HepG2 (cell line): ENCODE measurements around the gene WDCP. TPM values are rescaled to one million over a fixed set of nuclear protein-coding genes. Genes with fewer than 3 reads are reported as not detected.

Experiments used
- ATF7-NPFF ChIP-seq: sonication (generic); formaldehyde crosslinking; IDR thresholded peaks from 2 replicates; pipeline ENCODE4 v1.8.1; 2023; ENCODE audit warnings: mild to moderate bottlenecking, low read depth, missing genetic modification reagents, moderate library complexity
- CBFB ChIP-seq: sonication (generic); formaldehyde crosslinking; IDR thresholded peaks from 2 replicates; pipeline ENCODE4 v1.4.0; 2020; ENCODE audit warnings: missing genetic modification reagents
- ESRRA ChIP-seq: sonication (generic); formaldehyde crosslinking; IDR thresholded peaks from 2 replicates; pipeline ENCODE4 v1.5.1; 2020; ENCODE audit warnings: mild to moderate bottlenecking, low read depth, missing genetic modification reagents
- GFI1 ChIP-seq: sonication (generic); formaldehyde crosslinking; IDR thresholded peaks from 2 replicates; pipeline ENCODE4 v1.5.0; 2020; ENCODE audit warnings: missing genetic modification reagents, mild to moderate bottlenecking, borderline replicate concordance
- HNRNPLL ChIP-seq: fragments of 200-400 bp; formaldehyde crosslinking; IDR thresholded peaks from 2 replicates; pipeline ENCODE4 v1.6.1; 2017; ENCODE audit warnings: mild to moderate bottlenecking, low read depth, low read length; ENCODE audit not compliant: poor library complexity, severe bottlenecking
- IRX3 ChIP-seq: sonication (generic); formaldehyde crosslinking; IDR thresholded peaks from 2 replicates; pipeline ENCODE4 v1.8.1; 2023; ENCODE audit warnings: mild to moderate bottlenecking, low read depth, missing genetic modification reagents, borderline replicate concordance
- MAF1 ChIP-seq: sonication (generic); formaldehyde crosslinking; IDR thresholded peaks from 2 replicates; pipeline ENCODE4 v1.5.0; 2020; ENCODE audit warnings: missing genetic modification reagents, borderline replicate concordance
- MAFK ChIP-seq, 2 experiments: IDR thresholded peaks in 1 of 2; conservative IDR thresholded peaks in 1 of 2; 2 replicates each; pipeline ENCODE4 v1.6.1; 2011; ENCODE audit warnings: improper control_type of control experiment in 2 of 2, low read length in 2 of 2
- MXD4 ChIP-seq: IDR thresholded peaks from 2 replicates; pipeline ENCODE4 v1.6.1; 2016; ENCODE audit warnings: mild to moderate bottlenecking, missing biosample characterization, missing genetic modification reagents
- NFATC3 ChIP-seq: sonication (generic); formaldehyde crosslinking; IDR thresholded peaks from 2 replicates; pipeline ENCODE4 v1.5.1; 2020; ENCODE audit warnings: mild to moderate bottlenecking, missing genetic modification reagents
- SAFB2 ChIP-seq: sonication (generic); formaldehyde crosslinking; IDR thresholded peaks from 2 replicates; pipeline ENCODE4 v1.5.1; 2020; ENCODE audit warnings: missing genetic modification reagents, low read depth, mild to moderate bottlenecking, borderline replicate concordance
- SALL2 ChIP-seq: sonication (generic); formaldehyde crosslinking; IDR thresholded peaks from 2 replicates; pipeline ENCODE4 v1.8.1; 2023; ENCODE audit warnings: mild to moderate bottlenecking, missing genetic modification reagents, inconsistent platforms
- TBX2 ChIP-seq: sonication (generic); formaldehyde crosslinking; IDR thresholded peaks from 2 replicates; pipeline ENCODE4 v1.5.0; 2020; ENCODE audit warnings: missing genetic modification reagents, mild to moderate bottlenecking, borderline replicate concordance
- YY1 ChIP-seq: IDR thresholded peaks from 2 replicates; pipeline ENCODE4 v1.6.1; 2011; ENCODE audit warnings: low read length, low read depth, moderate library complexity, mild to moderate bottlenecking; ENCODE audit not compliant: insufficient read depth, insufficient replicate concordance
- ZBTB7A ChIP-seq: sonication (generic); formaldehyde crosslinking; IDR thresholded peaks from 2 replicates; pipeline ENCODE4 v1.8.0; 2022; ENCODE audit warnings: mild to moderate bottlenecking, missing genetic modification reagents
- ZMYM4 ChIP-seq: sonication (generic); formaldehyde crosslinking; IDR thresholded peaks from 2 replicates; pipeline ENCODE4 v1.8.1; 2023; ENCODE audit warnings: mild to moderate bottlenecking, missing genetic modification reagents
- ZNF546 ChIP-seq: sonication (generic); formaldehyde crosslinking; conservative IDR thresholded peaks from 2 replicates; pipeline ENCODE4 v1.8.1; 2023; ENCODE audit warnings: mild to moderate bottlenecking, missing genetic modification reagents
- ZNF569 ChIP-seq: sonication (generic); formaldehyde crosslinking; IDR thresholded peaks from 2 replicates; pipeline ENCODE4 v1.5.0; 2020; ENCODE audit warnings: mild to moderate bottlenecking, missing genetic modification reagents, moderate library complexity, borderline replicate concordance
- ZNF83 ChIP-seq: sonication (generic); formaldehyde crosslinking; IDR thresholded peaks from 2 replicates; pipeline ENCODE4 v1.4.0; 2020; ENCODE audit warnings: missing genetic modification reagents, mild to moderate bottlenecking, borderline replicate concordance
- polyA plus RNA-seq, 8 experiments: library from polyadenylated mRNA; depleted of rRNA in 3 of 8; stranded (reverse) in 7 of 8; unstranded in 1 of 8; fragments of >200 nt; fragmentation: Illumina TruSeq in 4 of 8; extraction: Trizol in 4 of 8; gene quantifications; 2 replicates each; pipeline versions ENCODE4 v1.2.1 to v1.2.3, GENCODE V29; 2011 to 2016; ENCODE audit warnings: low read depth in 4 of 8, missing spikeins in 1 of 8, mixed read lengths in 1 of 8; ENCODE audit not compliant: insufficient read depth in 1 of 8
- total RNA-seq, 5 experiments: library from RNA; depleted of rRNA; stranded (reverse); fragments of >200 nt; fragmentation: Illumina TruSeq; extraction: Trizol; gene quantifications; 2 replicates each; pipeline ENCODE4 v1.2.3, GENCODE V29; 2016; ENCODE audit warnings: low read depth in 1 of 5
- TF ChIP-seq, protein P1 (sequence below): sonication (generic); formaldehyde crosslinking; IDR thresholded peaks from 2 replicates; pipeline ENCODE4 v1.5.0; 2020; ENCODE audit warnings: mild to moderate bottlenecking, missing genetic modification reagents, moderate library complexity
- TF ChIP-seq, protein P2 (sequence below): sonication (generic); formaldehyde crosslinking; IDR thresholded peaks from 2 replicates; pipeline ENCODE4 v1.4.0; 2020; ENCODE audit warnings: missing genetic modification reagents
- TF ChIP-seq, protein P3 (sequence below), 2 experiments: fragments of 450-650 bp in 1 of 2; sonication (generic) in 1 of 2; formaldehyde crosslinking; IDR thresholded peaks; 2 replicates each; pipeline versions ENCODE4 v1.5.0 to v1.8.0; 2020 to 2022; ENCODE audit warnings: mild to moderate bottlenecking in 1 of 2, missing genetic modification reagents in 1 of 2
- TF ChIP-seq, protein P4 (sequence below): IDR thresholded peaks from 2 replicates; pipeline ENCODE4 v1.6.1; 2016; ENCODE audit warnings: missing genetic modification reagents, missing compliant biosample characterization

Gene WDCP
- total and polyA plus RNA-seq, 2 of the 13 experiments (the other 11 are each of a cell fraction or from before 2014, with no cell fraction given), result 17.4 to 22.6 TPM

DNA sequence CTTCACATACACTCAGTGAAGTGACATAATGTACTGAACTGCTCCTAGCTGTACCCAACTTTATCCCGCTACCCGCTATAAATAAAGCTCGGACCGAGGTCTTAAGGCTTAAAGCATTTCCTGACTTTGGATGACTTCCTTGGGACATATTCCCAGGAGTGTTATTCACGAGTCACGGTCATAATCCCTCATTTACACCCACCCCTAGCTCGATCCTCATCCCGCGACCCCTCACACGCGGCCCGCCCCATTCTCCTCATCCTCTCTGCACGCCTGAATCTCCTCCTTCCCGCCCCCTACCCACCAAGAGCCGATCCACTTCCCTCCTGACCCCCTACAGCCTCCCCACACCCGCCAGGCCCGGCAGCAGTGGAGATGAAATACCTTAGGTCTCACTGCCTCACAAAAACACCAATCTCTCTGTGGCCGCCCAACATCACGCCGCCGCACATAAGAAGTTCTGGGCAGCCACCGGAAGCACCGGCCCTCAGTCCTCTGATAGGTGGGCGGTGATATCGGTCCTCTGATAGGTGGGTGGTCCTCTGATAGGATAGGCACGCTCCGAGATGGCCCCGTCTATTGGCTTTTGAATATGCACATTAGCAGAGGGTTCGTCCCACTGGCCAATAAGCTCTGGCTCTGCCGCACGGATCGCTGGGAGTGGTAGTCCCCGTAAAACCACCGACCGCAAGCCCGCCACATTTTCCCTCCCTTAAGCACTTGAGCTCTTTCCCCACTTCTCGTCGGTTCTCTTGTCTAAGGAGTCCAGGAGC, at the start of gene WDCP (continued):
- TF ChIP-seq TBX2 (CRISPR knock-in tag), result no peak
- peak; percentile 82; the same call in 1 of the 2 replicates for TF ChIP-seq ZBTB7A (CRISPR knock-in tag)
- TF ChIP-seq GFI1 (CRISPR knock-in tag), result peak; percentile 72; the same call in 1 of the 2 replicates
- TF ChIP-seq YY1, result peak; percentile 62
- peak; percentile 50; the same call in 1 of the 2 replicates for TF ChIP-seq IRX3 (CRISPR knock-in tag)
- no peak for TF ChIP-seq ZNF546
- TF ChIP-seq ZMYM4 (CRISPR knock-in tag), result peak; percentile 82
- TF ChIP-seq, protein P1, sequence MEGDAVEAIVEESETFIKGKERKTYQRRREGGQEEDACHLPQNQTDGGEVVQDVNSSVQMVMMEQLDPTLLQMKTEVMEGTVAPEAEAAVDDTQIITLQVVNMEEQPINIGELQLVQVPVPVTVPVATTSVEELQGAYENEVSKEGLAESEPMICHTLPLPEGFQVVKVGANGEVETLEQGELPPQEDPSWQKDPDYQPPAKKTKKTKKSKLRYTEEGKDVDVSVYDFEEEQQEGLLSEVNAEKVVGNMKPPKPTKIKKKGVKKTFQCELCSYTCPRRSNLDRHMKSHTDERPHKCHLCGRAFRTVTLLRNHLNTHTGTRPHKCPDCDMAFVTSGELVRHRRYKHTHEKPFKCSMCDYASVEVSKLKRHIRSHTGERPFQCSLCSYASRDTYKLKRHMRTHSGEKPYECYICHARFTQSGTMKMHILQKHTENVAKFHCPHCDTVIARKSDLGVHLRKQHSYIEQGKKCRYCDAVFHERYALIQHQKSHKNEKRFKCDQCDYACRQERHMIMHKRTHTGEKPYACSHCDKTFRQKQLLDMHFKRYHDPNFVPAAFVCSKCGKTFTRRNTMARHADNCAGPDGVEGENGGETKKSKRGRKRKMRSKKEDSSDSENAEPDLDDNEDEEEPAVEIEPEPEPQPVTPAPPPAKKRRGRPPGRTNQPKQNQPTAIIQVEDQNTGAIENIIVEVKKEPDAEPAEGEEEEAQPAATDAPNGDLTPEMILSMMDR (CRISPR knock-in tag), result 0 out of 2 replicates have a peak, but pooled peaks have one; percentile 10
- no peak for TF ChIP-seq MAFK (conservative IDR thresholded peaks at IDR 0.05 in 1 of 2, IDR thresholded peaks at IDR 0.05 in 1 of 2; ENCODE audit: low read length in 2 of 2)
- TF ChIP-seq HNRNPLL, result peak; percentile 51
- peak; percentile 68; the same call in 1 of the 2 replicates for TF ChIP-seq ZNF83
- peak; percentile 24; the same call in 1 of the 2 replicates for TF ChIP-seq SAFB2
- TF ChIP-seq, protein P2, sequence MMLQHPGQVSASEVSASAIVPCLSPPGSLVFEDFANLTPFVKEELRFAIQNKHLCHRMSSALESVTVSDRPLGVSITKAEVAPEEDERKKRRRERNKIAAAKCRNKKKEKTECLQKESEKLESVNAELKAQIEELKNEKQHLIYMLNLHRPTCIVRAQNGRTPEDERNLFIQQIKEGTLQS (CRISPR knock-in tag), result no peak; the same call in 1 of the 2 replicates
- peak; percentile 42; the same call in 1 of the 2 replicates for TF ChIP-seq ESRRA (CRISPR knock-in tag)
- peak; percentile 73; the same call in 1 of the 2 replicates for TF ChIP-seq MAF1 (CRISPR knock-in tag)
- 0 out of 2 replicates have a peak, but pooled peaks have one; percentile 14 for TF ChIP-seq NFATC3 (CRISPR knock-in tag)
- TF ChIP-seq, protein P3, sequence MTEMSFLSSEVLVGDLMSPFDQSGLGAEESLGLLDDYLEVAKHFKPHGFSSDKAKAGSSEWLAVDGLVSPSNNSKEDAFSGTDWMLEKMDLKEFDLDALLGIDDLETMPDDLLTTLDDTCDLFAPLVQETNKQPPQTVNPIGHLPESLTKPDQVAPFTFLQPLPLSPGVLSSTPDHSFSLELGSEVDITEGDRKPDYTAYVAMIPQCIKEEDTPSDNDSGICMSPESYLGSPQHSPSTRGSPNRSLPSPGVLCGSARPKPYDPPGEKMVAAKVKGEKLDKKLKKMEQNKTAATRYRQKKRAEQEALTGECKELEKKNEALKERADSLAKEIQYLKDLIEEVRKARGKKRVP (CRISPR knock-in tag; IDR thresholded peaks at IDR 0.05), result peak in 1 of 2 experiments; percentile 43; a peak in 1 of 4 replicates
- 0 out of 2 replicates have a peak, but pooled peaks have one; percentile 53 for TF ChIP-seq ZNF569 (CRISPR knock-in tag)
- TF ChIP-seq ATF7-NPFF (CRISPR knock-in tag), result no peak
- peak; percentile 91 for TF ChIP-seq SALL2
- peak; percentile 88; the same call in 1 of the 2 replicates for TF ChIP-seq MXD4 (CRISPR knock-in tag)
- TF ChIP-seq, protein P4, sequence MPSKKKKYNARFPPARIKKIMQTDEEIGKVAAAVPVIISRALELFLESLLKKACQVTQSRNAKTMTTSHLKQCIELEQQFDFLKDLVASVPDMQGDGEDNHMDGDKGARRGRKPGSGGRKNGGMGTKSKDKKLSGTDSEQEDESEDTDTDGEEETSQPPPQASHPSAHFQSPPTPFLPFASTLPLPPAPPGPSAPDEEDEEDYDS, result peak; percentile 99
- TF ChIP-seq CBFB (CRISPR knock-in tag), result peak; percentile 80; the same call in 1 of the 2 replicates
